C4-2B (cell line): ENCODE results near the gene CLIP4.

ENCODE experiments used
- CTCF ChIP-seq: fragments of 450-650 bp; conservative IDR thresholded peaks from 2 replicates; pipeline ENCODE4 v1.5.1; 2017; ENCODE audit warnings: mild to moderate bottlenecking
- ZFX ChIP-seq: fragments of 450-650 bp; IDR thresholded peaks from 2 replicates; pipeline ENCODE4 v1.6.1; 2017

- no peak for TF ChIP-seq CTCF
- no peak for TF ChIP-seq ZFX
Measured at GRCh38 chr2:29222381-29223179, 107.4 kb downstream of the CLIP4 start.
